ENCODE measurements around the gene RNF34. TPM values are rescaled to one million over a fixed set of nuclear protein-coding genes. Genes with fewer than 3 reads are reported as not detected.

Gene RNF34, protein sequence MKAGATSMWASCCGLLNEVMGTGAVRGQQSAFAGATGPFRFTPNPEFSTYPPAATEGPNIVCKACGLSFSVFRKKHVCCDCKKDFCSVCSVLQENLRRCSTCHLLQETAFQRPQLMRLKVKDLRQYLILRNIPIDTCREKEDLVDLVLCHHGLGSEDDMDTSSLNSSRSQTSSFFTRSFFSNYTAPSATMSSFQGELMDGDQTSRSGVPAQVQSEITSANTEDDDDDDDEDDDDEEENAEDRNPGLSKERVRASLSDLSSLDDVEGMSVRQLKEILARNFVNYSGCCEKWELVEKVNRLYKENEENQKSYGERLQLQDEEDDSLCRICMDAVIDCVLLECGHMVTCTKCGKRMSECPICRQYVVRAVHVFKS
- total RNA-seq (10 to 100 TPM; 60.6 to 63.1 TPM), total RNA-seq (41.4 to 162 (median 87.4) reads per million in 172 experiments)
- 43.4 TPM for polyA plus RNA-seq (2013, experiment 1 of 2)
- 43.0 TPM for polyA plus RNA-seq (2013, experiment 2 of 2)

DNA sequence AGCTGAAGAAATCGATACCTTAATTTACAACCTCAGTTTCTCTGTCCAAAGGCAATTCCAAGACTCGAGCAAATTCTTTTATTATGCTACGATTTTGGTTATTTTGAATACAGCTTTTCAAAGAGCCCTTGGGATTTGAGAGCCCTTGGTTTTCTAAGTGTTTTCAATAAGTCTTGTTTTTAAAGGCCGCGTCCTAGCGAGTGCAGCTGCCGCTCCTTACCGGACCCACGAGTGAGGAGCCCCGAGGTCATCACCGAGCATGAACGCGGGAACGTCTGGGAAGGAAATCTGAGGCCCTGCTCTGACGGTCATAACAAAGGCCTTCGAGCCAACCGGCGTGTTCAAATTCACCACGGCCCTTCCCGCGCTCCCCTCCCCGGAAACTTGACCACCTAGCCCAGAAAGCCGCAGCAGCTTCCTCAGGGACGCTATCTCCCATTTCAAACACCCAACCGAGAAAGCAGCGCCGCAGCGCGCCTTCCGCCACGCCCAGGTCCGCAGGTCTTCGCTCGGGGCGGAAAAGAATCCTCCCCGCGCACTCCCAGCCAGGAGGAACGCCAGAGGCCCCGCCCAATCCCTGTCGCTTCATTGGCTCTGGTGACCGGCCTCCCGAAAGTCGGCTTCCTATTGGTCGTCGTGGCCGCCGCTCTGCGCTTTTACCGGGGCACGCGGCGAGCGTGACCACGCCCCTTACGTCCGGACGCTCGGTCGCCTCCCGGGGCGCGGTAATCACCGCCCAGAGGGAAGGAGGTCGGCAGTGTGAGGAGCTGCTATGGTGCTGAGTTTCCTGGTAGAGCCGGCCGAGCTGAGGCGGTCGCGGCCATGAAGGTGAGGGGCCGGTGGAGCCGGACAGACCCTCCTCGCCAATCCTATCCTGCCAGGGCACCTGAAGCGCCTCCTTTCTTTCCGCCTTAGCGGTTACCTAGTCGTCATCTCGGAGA lies at the start of gene RNF34:
TSS of gene RNF34 (plus strand) at position 728 of the 941 bp plus-strand sequence. CDS start at position 823, 95 bp downstream.
- peaks cover 4% of the 10 kb centered on the region for H3K36me3 ChIP-seq (ENCODE audit: insufficient read depth, low read length)
- peaks cover 24% of the 10 kb centered on the region for H3K4me1 ChIP-seq (ENCODE audit: insufficient read depth, low read length)
- Mint-ChIP-seq H3K4me1 (ENCODE audit: low read depth) (peaks cover 47% of the 10 kb centered on the region), H3K4me3 (peak within 1 kb of the TSS; percentile 83), H3K27me3 (no peaks in the 10 kb centered on the region), H3K36me3 (ENCODE audit: low read depth) (peaks cover 20% of the 10 kb centered on the region), H3K9me3 (no peaks in the 10 kb centered on the region), H3K27ac (peak within 1 kb of the TSS; percentile 93)
- TF ChIP-seq, protein P1, sequence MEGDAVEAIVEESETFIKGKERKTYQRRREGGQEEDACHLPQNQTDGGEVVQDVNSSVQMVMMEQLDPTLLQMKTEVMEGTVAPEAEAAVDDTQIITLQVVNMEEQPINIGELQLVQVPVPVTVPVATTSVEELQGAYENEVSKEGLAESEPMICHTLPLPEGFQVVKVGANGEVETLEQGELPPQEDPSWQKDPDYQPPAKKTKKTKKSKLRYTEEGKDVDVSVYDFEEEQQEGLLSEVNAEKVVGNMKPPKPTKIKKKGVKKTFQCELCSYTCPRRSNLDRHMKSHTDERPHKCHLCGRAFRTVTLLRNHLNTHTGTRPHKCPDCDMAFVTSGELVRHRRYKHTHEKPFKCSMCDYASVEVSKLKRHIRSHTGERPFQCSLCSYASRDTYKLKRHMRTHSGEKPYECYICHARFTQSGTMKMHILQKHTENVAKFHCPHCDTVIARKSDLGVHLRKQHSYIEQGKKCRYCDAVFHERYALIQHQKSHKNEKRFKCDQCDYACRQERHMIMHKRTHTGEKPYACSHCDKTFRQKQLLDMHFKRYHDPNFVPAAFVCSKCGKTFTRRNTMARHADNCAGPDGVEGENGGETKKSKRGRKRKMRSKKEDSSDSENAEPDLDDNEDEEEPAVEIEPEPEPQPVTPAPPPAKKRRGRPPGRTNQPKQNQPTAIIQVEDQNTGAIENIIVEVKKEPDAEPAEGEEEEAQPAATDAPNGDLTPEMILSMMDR (IDR thresholded peaks at IDR 0.05), result no peak
- peak; percentile 86 for ATAC-seq (ENCODE audit: poor library complexity)
- H3K4me3 ChIP-seq (ENCODE audit: low read length), result peak within 1 kb of the TSS; percentile 91
- H3K27ac ChIP-seq (ENCODE audit: low read depth in 1 of 2, low read length in 2 of 2), result peak within 1 kb of the TSS; percentile 91 to 93
- intact Hi-C loops (cut with DNase I, micrococcal nuclease), result loop anchor here (1.0 kb wide), 2 partner anchors 47 to 68 kb away; partner anchors contain the start of gene ANAPC5 (in 2 of the 2)
- peak; percentile 95 to 99 (median 98) for DNase-seq
- ChIA-PET POLR2A (interaction anchor here (0.8 to 4.2 kb wide), 29 partner anchors 8 to 1834 kb away, joined by 3 to 52 read pairs (median 4); partner anchors contain the start of genes ANAPC5, CAMKK2, KNTC1 and MLEC), CTCF (interaction anchor here (1.1 to 1.7 kb wide), 2 partner anchors 43 to 96 kb away, joined by 3 to 5 read pairs; no protein-coding TSS in a partner anchor)
- H3K9me3 ChIP-seq (ENCODE audit: control insufficient read depth in 1 of 2, insufficient read depth in 1 of 2, low read length in 2 of 2), result no peaks in the 10 kb centered on the region
- no peaks in the 10 kb centered on the region for H3K27me3 ChIP-seq (ENCODE audit: control insufficient read depth in 1 of 2, insufficient read depth in 2 of 2, low read length in 2 of 2)

DNA sequence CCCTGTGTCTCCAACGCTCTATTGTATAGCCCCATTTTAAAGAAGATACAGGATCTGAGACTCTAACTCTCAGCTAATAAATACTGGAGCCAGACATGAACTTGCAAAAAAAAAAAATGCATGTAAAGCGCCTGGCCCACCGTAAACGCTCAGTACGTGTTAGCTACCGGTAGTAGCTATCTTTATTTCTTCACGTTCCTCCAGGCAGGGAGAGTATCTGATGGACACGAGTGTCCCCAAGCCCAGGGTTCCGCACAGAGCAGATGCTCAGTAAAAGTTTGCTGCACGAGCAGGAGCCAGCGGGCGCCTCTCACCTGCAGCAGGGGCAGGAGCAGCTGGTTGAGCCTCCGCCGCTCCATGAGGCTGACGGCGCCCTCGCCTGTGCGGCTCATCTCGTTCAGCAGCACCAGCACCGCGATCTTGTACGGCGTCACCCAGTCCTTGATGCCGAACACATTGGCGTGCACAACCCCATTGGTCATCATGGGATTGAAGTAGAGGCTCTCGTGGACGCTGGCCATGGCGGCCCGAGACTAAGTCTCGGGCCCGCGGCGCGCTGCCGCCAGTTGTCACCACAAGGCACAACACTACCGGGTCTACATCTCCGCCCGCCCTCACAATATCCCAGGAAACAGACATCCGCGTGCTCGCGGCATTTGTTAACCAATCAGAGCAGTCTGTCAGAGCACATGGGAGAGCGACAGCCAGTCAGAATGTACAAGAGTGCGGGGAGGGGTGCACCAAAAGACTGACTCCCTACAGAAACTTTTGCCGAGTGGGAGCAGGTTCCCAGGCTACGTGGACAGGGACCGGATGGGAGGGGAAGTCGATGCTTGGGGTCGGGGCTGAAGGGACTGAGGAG lies 47.9 kb upstream of the RNF34 start, which contains the start of gene ANAPC5:
TSS of gene ANAPC5 (minus strand) at position 592 of the 862 bp plus-strand sequence. CDS start at position 521, 71 bp downstream.
- DNase-seq (peak; percentile 80 to 97 (median 86)), ATAC-seq (ENCODE audit: poor library complexity) (peak; percentile 97)
- Histone ChIP-seq H3K27me3 (ENCODE audit: control insufficient read depth in 1 of 2, insufficient read depth in 2 of 2, low read length in 2 of 2) (no peaks in the 10 kb centered on the region), H3K36me3 (ENCODE audit: insufficient read depth, low read length) (peaks cover 5% of the 10 kb centered on the region), H3K4me1 (ENCODE audit: insufficient read depth, low read length) (peaks cover 32% of the 10 kb centered on the region), H3K9me3 (ENCODE audit: control insufficient read depth in 1 of 2, insufficient read depth in 1 of 2, low read length in 2 of 2) (no peaks in the 10 kb centered on the region), H3K4me3 (ENCODE audit: low read length) (peak within 1 kb of the TSS; percentile 67), H3K27ac (ENCODE audit: low read depth in 1 of 2, low read length in 2 of 2) (peak within 1 kb of the TSS; percentile 54 to 59)
- Mint-ChIP-seq H3K4me3 (peak within 1 kb of the TSS; percentile 95), H3K4me1 (ENCODE audit: low read depth) (peaks cover 36% of the 10 kb centered on the region), H3K27me3 (peaks cover 4% of the 10 kb centered on the region), H3K27ac (peak within 1 kb of the TSS; percentile 87), H3K9me3 (no peaks in the 10 kb centered on the region), H3K36me3 (ENCODE audit: low read depth) (peaks cover 22% of the 10 kb centered on the region)
- ChIA-PET POLR2A (interaction anchor here (0.8 to 2.8 kb wide), 7 partner anchors 10 to 1174 kb away, joined by 3 to 52 read pairs (median 4); partner anchors contain the start of genes CAMKK2, RNF34, RNU4-2 and RSRC2), CTCF (interaction anchor here (1.0 to 1.9 kb wide), 4 partner anchors 17 to 127 kb away, joined by 4 to 10 read pairs (median 6); no protein-coding TSS in a partner anchor)
- intact Hi-C loops (cut with DNase I, micrococcal nuclease), result loop anchor here (1.0 to 5.0 kb wide), 6 partner anchors 48 to 535 kb away; partner anchors contain the start of genes CAMKK2 (in 2 of the 2), RNF34 (in 2 of the 2) and PSMD9 (in 1 of the 2)
- TF ChIP-seq, protein P1 (IDR thresholded peaks at IDR 0.05), result peak; percentile 20

All from CD4-positive, alpha-beta T cell (primary cell).